ENCODE results near the gene PAQR4.
"Not testable (repeated sequence)": the region's sequence is repeated elsewhere in the genome, so short reads cannot be mapped to it uniquely, and the experiment has no call there.

PAQR4 gene

DNA sequence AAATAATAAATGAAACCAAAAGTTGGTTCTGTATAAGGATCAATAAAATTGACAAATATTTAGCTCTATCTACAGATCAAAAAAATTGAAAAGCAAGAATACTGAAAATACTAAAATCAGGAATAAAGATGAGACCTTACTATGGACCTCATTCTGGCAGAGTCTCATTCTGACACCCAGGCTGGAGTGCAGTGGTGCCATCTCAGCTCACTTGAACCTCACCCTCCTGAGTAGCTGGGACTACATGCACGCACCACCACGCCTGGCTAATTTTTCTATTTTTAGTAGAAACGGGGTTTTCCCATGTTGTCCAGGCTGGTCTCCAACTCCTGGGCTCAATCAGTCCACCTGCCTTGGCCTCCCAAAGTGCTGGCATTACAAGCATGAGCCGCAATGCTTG is 27.1 kb upstream of the PAQR4 start:
- no peak overlapping the region for H3K4me3 ChIP-seq (ENCODE audit: low read depth in 1 of 2, low read length in 2 of 2)
- H3K9ac ChIP-seq (ENCODE audit: low read depth in 1 of 2, low read length in 2 of 2), result no peak overlapping the region
- H3K36me3 ChIP-seq (ENCODE audit: control insufficient read depth in 1 of 2, insufficient read depth in 2 of 2, low read length in 2 of 2), result peaks cover 8 to 56% of the 10 kb centered on the region in 2 donors
- no peaks in the 10 kb centered on the region for H3K27me3 ChIP-seq (ENCODE audit: control insufficient read depth in 1 of 2, insufficient read depth in 2 of 2, low read length in 2 of 2)
- no peaks in the 10 kb centered on the region for H3K9me3 ChIP-seq (ENCODE audit: control insufficient read depth in 1 of 2, low read length in 2 of 2)
- no peak overlapping the region for H3K27ac ChIP-seq (ENCODE audit: low read depth, low read length)
- H3K4me1 ChIP-seq (ENCODE audit: control insufficient read depth in 1 of 2, insufficient read depth in 2 of 2, low read length in 2 of 2), result no peaks in the 10 kb centered on the region

DNA sequence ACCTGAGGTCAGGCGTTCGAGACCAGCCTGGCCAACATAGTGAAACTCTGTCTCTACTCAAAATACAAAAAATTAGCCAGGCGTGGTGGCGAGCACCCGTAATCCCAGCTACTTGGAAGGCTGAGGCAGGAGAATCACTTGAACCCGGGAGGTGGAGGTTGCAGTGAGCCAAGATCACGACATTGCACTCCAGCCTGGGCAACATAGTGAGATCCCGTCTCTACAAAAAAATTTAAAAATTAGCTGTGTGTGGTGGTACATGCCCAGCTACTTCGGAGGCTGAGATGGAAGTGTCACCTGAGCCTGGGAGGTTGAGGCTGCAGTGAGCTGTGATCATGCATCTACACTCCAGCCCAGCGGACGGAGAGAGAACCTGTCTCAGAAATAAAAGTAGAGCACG is 25.4 kb upstream of the PAQR4 start:
- not testable (repeated sequence) for H3K4me1 ChIP-seq (ENCODE audit: control insufficient read depth in 1 of 2, insufficient read depth in 2 of 2, low read length in 2 of 2); H3K27ac ChIP-seq (ENCODE audit: low read depth, low read length); H3K9ac ChIP-seq (ENCODE audit: low read depth in 1 of 2, low read length in 2 of 2); H3K9me3 ChIP-seq (ENCODE audit: control insufficient read depth in 1 of 2, low read length in 2 of 2); H3K27me3 ChIP-seq (ENCODE audit: control insufficient read depth in 1 of 2, insufficient read depth in 2 of 2, low read length in 2 of 2); H3K4me3 ChIP-seq (ENCODE audit: low read depth in 1 of 2, low read length in 2 of 2)
- peaks cover 8 to 44% of the 10 kb centered on the region in 2 donors for H3K36me3 ChIP-seq (ENCODE audit: control insufficient read depth in 1 of 2, insufficient read depth in 2 of 2, low read length in 2 of 2)

DNA sequence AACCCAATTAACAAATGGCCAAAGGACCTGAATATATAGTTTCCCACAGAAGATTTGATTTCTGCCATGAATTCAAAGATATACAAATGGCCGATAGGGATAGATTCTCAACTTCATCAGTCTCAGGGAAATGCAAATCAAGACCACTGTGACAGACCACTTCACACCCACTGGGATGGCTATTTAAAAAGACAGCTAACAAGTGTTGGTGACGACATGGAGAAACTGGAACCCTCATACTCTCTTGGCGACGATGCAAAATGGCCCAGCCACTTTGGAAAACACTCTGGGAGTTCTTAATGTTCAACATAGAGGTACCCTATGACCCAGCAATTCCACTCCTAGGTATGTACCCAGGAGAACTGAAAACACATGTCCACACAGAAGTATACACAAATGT is 22.5 kb upstream of the PAQR4 start:
- no peak overlapping the region for H3K9ac ChIP-seq (ENCODE audit: low read depth in 1 of 2, low read length in 2 of 2)

DNA sequence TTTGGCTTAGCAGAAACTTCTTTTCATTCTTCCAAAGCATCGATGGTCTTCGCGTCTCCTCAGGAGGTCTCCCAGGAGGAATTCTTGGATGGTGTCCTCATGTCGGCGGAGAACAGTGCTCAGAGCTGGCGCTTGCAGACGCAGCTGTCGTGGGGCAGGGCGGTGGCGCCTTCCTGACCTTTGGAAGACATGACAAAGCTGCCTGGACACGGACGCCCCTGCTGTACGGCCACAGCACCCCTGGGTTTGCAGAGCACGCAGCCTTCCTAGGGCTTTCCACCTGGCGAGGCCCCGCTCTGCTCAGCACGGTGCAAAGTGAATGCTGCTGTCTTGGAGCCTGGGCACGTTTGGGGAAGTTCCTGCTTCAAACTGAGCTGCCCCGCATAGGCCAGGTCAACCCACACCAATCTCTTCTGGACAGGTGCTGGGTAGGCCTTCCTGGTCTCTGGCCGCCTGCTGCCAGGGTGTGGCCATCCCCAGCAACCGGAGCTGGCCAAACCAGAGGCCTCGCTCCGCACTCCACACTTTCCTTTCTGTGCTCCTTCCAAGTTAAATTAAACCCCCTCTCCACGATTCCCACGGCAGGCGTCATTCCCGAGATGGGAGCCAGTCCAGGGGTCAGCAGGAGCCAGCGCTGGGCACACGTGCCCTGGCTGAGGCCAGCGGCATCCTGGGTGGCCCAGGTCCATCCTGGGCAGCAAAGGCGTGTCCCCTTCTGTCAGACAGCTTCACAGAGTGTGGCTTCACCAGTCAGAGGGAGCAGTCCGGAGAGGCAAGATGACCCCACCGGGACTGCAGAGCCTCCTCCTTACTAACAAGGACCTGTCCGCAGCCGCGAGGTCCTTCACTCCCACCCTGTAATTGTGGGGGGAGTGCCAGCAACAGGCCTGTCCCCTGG is 20.1 kb upstream of the PAQR4 start:
- H3K4me1 ChIP-seq (ENCODE audit: control insufficient read depth in 1 of 2, insufficient read depth in 2 of 2, low read length in 2 of 2), result no peaks in the 10 kb centered on the region
- no peak overlapping the region for H3K9ac ChIP-seq (ENCODE audit: low read depth in 1 of 2, low read length in 2 of 2)
- H3K27ac ChIP-seq (ENCODE audit: low read depth, low read length), result no peak overlapping the region
- no peak overlapping the region for H3K4me3 ChIP-seq (ENCODE audit: low read depth in 1 of 2, low read length in 2 of 2)
- peaks cover 6% of the 10 kb centered on the region in 2 donors for H3K27me3 ChIP-seq (ENCODE audit: control insufficient read depth in 1 of 2, insufficient read depth in 2 of 2, low read length in 2 of 2)
- H3K9me3 ChIP-seq (ENCODE audit: control insufficient read depth in 1 of 2, low read length in 2 of 2), result no peaks in the 10 kb centered on the region
- peaks cover 7 to 15% of the 10 kb centered on the region in 2 donors for H3K36me3 ChIP-seq (ENCODE audit: control insufficient read depth in 1 of 2, insufficient read depth in 2 of 2, low read length in 2 of 2)

More for the DNA sequence above, 22.5 kb upstream of the PAQR4 start:
- H3K4me1 ChIP-seq (ENCODE audit: control insufficient read depth in 1 of 2, insufficient read depth in 2 of 2, low read length in 2 of 2), result no peaks in the 10 kb centered on the region
- peaks cover 7 to 30% of the 10 kb centered on the region in 2 donors for H3K36me3 ChIP-seq (ENCODE audit: control insufficient read depth in 1 of 2, insufficient read depth in 2 of 2, low read length in 2 of 2)
- no peak overlapping the region for H3K27ac ChIP-seq (ENCODE audit: low read depth, low read length)
- no peaks in the 10 kb centered on the region for H3K27me3 ChIP-seq (ENCODE audit: control insufficient read depth in 1 of 2, insufficient read depth in 2 of 2, low read length in 2 of 2)
- H3K9me3 ChIP-seq (ENCODE audit: control insufficient read depth in 1 of 2, low read length in 2 of 2), result no peaks in the 10 kb centered on the region
- H3K4me3 ChIP-seq (ENCODE audit: low read depth in 1 of 2, low read length in 2 of 2), result no peak overlapping the region

DNA sequence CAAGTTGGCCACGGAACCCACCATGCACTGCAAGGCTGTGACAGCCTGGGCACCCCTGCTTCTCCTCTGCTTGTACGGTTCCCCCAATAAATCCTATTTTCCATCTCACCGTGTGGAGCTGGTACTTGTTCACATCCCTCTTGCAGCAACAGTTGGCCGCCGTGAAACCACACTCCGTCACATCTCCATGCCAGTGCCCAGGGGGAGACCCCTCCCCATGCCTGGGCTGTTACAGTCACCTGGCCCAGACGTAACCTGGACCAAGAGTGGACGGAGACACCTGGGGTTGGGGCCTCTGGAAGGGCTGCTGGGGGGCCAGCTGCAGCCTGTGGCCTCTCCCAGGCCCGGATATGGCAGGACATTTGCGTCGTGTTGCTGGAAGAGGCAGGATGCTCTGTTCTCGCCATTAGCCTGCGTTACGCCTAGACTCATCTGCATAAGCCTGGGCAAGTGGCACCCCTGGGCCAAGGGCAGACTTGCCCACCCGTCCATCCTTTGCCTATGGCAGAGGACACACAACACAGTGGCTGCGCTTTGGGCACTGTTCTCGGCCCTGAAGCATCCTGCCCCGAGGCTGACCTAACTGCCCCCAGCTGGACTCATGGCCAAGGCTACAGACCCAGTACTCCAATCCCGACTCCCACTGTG is 19.3 kb upstream of the PAQR4 start:
- Histone ChIP-seq H3K4me3 (ENCODE audit: low read depth in 1 of 2, low read length in 2 of 2) (no peak overlapping the region), H3K9me3 (ENCODE audit: control insufficient read depth in 1 of 2, low read length in 2 of 2) (no peaks in the 10 kb centered on the region), H3K4me1 (ENCODE audit: control insufficient read depth in 1 of 2, insufficient read depth in 2 of 2, low read length in 2 of 2) (no peaks in the 10 kb centered on the region), H3K36me3 (ENCODE audit: control insufficient read depth in 1 of 2, insufficient read depth in 2 of 2, low read length in 2 of 2) (peaks cover 7 to 13% of the 10 kb centered on the region in 2 donors), H3K27me3 (ENCODE audit: control insufficient read depth in 1 of 2, insufficient read depth in 2 of 2, low read length in 2 of 2) (peaks cover 6 to 9% of the 10 kb centered on the region in 2 donors), H3K27ac (ENCODE audit: low read depth, low read length) (no peak overlapping the region), H3K9ac (ENCODE audit: low read depth in 1 of 2, low read length in 2 of 2) (no peak overlapping the region)

GRCh38 chr16:2950353-2950724 is 18.8 kb upstream of the PAQR4 start:
- peaks cover 7 to 13% of the 10 kb centered on the region in 2 donors for H3K36me3 ChIP-seq (ENCODE audit: control insufficient read depth in 1 of 2, insufficient read depth in 2 of 2, low read length in 2 of 2)
- no peak overlapping the region for H3K27ac ChIP-seq (ENCODE audit: low read depth, low read length)
- no peaks in the 10 kb centered on the region for H3K4me1 ChIP-seq (ENCODE audit: control insufficient read depth in 1 of 2, insufficient read depth in 2 of 2, low read length in 2 of 2)
- no peaks in the 10 kb centered on the region for H3K9me3 ChIP-seq (ENCODE audit: control insufficient read depth in 1 of 2, low read length in 2 of 2)
- no peak overlapping the region for H3K4me3 ChIP-seq (ENCODE audit: low read depth in 1 of 2, low read length in 2 of 2)
- H3K9ac ChIP-seq (ENCODE audit: low read depth in 1 of 2, low read length in 2 of 2), result no peak overlapping the region
- H3K27me3 ChIP-seq (ENCODE audit: control insufficient read depth in 1 of 2, insufficient read depth in 2 of 2, low read length in 2 of 2), result peaks cover 9 to 10% of the 10 kb centered on the region in 2 donors

DNA sequence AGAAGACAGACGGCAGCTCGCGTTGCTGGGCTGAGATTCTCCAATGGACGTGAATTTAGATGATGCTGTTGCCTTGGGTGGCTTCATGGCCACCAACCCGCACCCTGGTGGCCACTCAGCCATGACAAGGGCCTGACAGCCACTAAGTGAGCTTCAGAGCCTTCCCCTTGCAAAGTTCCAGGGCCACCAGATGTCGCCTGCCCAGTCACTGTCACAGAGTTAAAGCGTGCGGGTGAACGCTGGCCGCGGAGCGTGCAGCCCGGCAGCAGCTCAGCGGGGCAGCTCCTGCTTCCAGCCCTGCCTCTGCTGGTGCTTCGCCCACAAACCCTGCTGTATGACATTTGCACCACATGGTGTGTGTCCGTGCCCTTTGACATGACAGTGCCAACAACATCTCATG is 18.4 kb upstream of the PAQR4 start:
- Histone ChIP-seq H3K4me1 (ENCODE audit: control insufficient read depth in 1 of 2, insufficient read depth in 2 of 2, low read length in 2 of 2) (peaks cover 0 to under 1% of the 10 kb centered on the region in 2 donors), H3K27ac (ENCODE audit: low read depth, low read length) (no peak overlapping the region), H3K36me3 (ENCODE audit: control insufficient read depth in 1 of 2, insufficient read depth in 2 of 2, low read length in 2 of 2) (peaks cover 7 to 13% of the 10 kb centered on the region in 2 donors), H3K27me3 (ENCODE audit: control insufficient read depth in 1 of 2, insufficient read depth in 2 of 2, low read length in 2 of 2) (peaks cover 9 to 10% of the 10 kb centered on the region in 2 donors), H3K9me3 (ENCODE audit: control insufficient read depth in 1 of 2, low read length in 2 of 2) (no peaks in the 10 kb centered on the region), H3K9ac (ENCODE audit: low read depth in 1 of 2, low read length in 2 of 2) (no peak overlapping the region), H3K4me3 (ENCODE audit: low read depth in 1 of 2, low read length in 2 of 2) (no peak overlapping the region)

- H3K9me3 ChIP-seq (ENCODE audit: control insufficient read depth in 1 of 2, low read length in 2 of 2), result no peaks in the 10 kb centered on the region
- no peak overlapping the region for H3K9ac ChIP-seq (ENCODE audit: low read depth in 1 of 2, low read length in 2 of 2)
- H3K27ac ChIP-seq (ENCODE audit: low read depth, low read length), result no peak overlapping the region
- H3K36me3 ChIP-seq (ENCODE audit: control insufficient read depth in 1 of 2, insufficient read depth in 2 of 2, low read length in 2 of 2), result peaks cover 7 to 13% of the 10 kb centered on the region in 2 donors
- peaks cover 0 to 4% of the 10 kb centered on the region in 2 donors for H3K4me1 ChIP-seq (ENCODE audit: control insufficient read depth in 1 of 2, insufficient read depth in 2 of 2, low read length in 2 of 2)
- no peak overlapping the region for H3K4me3 ChIP-seq (ENCODE audit: low read depth in 1 of 2, low read length in 2 of 2)
- peaks cover 9 to 19% of the 10 kb centered on the region in 2 donors for H3K27me3 ChIP-seq (ENCODE audit: control insufficient read depth in 1 of 2, insufficient read depth in 2 of 2, low read length in 2 of 2)
These were observed 16.5 kb upstream of the PAQR4 start for GRCh38 chr16:2952679-2953078.

DNA sequence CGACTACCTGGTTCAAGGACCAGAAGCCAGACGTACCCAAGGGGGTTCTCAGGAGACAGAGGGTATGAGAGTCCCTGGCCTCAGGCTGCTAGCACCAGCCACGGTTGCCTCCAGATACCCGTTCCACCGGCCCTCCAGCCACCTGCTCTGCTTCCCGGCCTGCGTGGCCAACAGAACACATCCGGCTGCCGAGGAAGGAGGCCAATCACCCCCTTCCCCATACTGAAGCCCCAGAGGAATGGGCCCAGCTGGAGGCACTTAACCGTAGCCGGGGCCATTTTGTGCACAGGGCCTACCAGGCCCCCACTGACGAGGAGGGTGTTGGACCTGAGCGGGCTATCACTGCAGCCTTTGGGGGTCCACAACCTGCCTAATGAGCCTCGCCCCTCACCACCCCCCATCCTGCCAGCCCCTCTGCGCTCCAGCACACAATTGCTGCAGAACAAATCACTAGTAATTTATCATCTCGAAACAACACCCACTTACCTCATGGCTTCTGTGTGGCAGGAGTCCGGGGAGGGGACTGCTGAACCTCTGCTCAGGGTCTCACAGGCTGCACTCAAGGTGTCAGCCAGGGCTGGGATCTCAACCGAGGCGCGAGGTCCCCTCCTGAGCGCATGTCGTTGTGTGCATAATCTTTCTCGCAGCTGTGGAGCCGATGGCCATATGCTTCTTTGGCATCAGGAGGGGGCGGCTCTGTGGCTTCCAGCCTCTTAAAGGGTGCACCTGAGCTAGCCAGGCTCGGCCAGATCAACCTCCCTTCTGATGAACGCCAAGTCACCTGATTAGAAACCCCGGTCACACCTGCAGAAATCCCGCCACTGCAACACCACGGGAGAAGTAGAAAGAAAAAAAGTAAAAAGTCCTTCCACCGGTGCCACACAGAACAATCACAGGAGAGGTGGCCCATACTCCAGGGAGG is 15.2 kb upstream of the PAQR4 start:
- no peak overlapping the region for H3K27ac ChIP-seq (ENCODE audit: low read depth, low read length)
- H3K9me3 ChIP-seq (ENCODE audit: control insufficient read depth in 1 of 2, low read length in 2 of 2), result no peaks in the 10 kb centered on the region
- H3K4me1 ChIP-seq (ENCODE audit: control insufficient read depth in 1 of 2, insufficient read depth in 2 of 2, low read length in 2 of 2), result peaks cover 0 to 4% of the 10 kb centered on the region in 2 donors
- peaks cover 6 to 8% of the 10 kb centered on the region in 2 donors for H3K36me3 ChIP-seq (ENCODE audit: control insufficient read depth in 1 of 2, insufficient read depth in 2 of 2, low read length in 2 of 2)
- no peak overlapping the region for H3K4me3 ChIP-seq (ENCODE audit: low read depth in 1 of 2, low read length in 2 of 2)
- no peak overlapping the region for H3K9ac ChIP-seq (ENCODE audit: low read depth in 1 of 2, low read length in 2 of 2)
- H3K27me3 ChIP-seq (ENCODE audit: control insufficient read depth in 1 of 2, insufficient read depth in 2 of 2, low read length in 2 of 2), result peaks cover 9 to 19% of the 10 kb centered on the region in 2 donors
